GM23248 (cell line): ENCODE results near the gene PNLIPRP1. TPM values are rescaled to one million over a fixed set of nuclear protein-coding genes. Genes with fewer than 3 reads are reported as not detected.

Experiments
- DNase-seq: peaks from one replicate; pipeline ENCODE4 v3.0.0-alpha.2; 2015
- H2AFZ ChIP-seq: fragments of 200-600 bp; sonication (generic); 2 replicates; pipeline ENCODE4 v1.6.1; 2016; ENCODE audit warnings: antibody characterized with exemption
- H3F3A ChIP-seq: fragments of 200-600 bp; sonication (generic); 2 replicates; pipeline ENCODE4 v1.6.1; 2016; ENCODE audit warnings: mild to moderate bottlenecking, antibody characterized with exemption, mixed run types; ENCODE audit not compliant: insufficient read depth
- H3K27ac ChIP-seq: fragments of 200-600 bp; sonication (generic); 2 replicates; pipeline ENCODE4 v1.5.1; 2016; ENCODE audit warnings: mild to moderate bottlenecking
- H3K27me3 ChIP-seq: fragments of 200-600 bp; sonication (generic); replicated peaks from 2 replicates; pipeline ENCODE4 v1.6.1; 2016; ENCODE audit warnings: mild to moderate bottlenecking; ENCODE audit not compliant: insufficient read depth
- H3K36me3 ChIP-seq: fragments of 200-600 bp; sonication (generic); 2 replicates; pipeline ENCODE4 v1.6.1; 2016; ENCODE audit warnings: low read depth, mild to moderate bottlenecking
- H3K4me1 ChIP-seq: fragments of 200-600 bp; sonication (generic); 2 replicates; pipeline ENCODE4 v1.6.1; 2016; ENCODE audit warnings: mild to moderate bottlenecking; ENCODE audit not compliant: insufficient read depth
- H3K4me2 ChIP-seq: fragments of 200-600 bp; sonication (generic); one replicate; pipeline ENCODE4 v1.6.1; 2016; ENCODE audit warnings: mild to moderate bottlenecking; ENCODE audit not compliant: unreplicated experiment
- H3K4me3 ChIP-seq: fragments of 200-600 bp; sonication (generic); 2 replicates; pipeline ENCODE4 v1.5.1; 2016; ENCODE audit warnings: mild to moderate bottlenecking
- H3K79me2 ChIP-seq: fragments of 200-600 bp; sonication (generic); 2 replicates; pipeline ENCODE4 v1.6.1; 2016; ENCODE audit warnings: mild to moderate bottlenecking; ENCODE audit not compliant: insufficient read depth
- H3K9ac ChIP-seq: fragments of 200-600 bp; sonication (generic); 2 replicates; pipeline ENCODE4 v1.6.1; 2016; ENCODE audit warnings: mild to moderate bottlenecking
- H3K9me2 ChIP-seq: fragments of 200-600 bp; sonication (generic); 2 replicates; pipeline ENCODE4 v1.6.1; 2016; ENCODE audit warnings: mixed run types, mild to moderate bottlenecking, moderate library complexity; ENCODE audit not compliant: insufficient read depth
- H3K9me3 ChIP-seq: fragments of 200-600 bp; sonication (generic); one replicate; pipeline ENCODE4 v1.6.1; 2017; ENCODE audit warnings: low read depth
- H4K20me1 ChIP-seq: fragments of 200-600 bp; sonication (generic); 2 replicates; pipeline ENCODE4 v1.6.0; 2016; ENCODE audit not compliant: insufficient read depth
- EZH2 ChIP-seq: fragments of 200-600 bp; sonication (generic); IDR thresholded peaks from 2 replicates; pipeline ENCODE4 v1.6.1; 2018; ENCODE audit warnings: antibody characterized with exemption, mild to moderate bottlenecking; ENCODE audit not compliant: insufficient read depth, poor library complexity, severe bottlenecking
- EZH2phosphoT487 ChIP-seq: fragments of 200-600 bp; sonication (generic); IDR thresholded peaks from 2 replicates; pipeline ENCODE4 v1.6.1; 2018; ENCODE audit warnings: antibody characterized with exemption, moderate library complexity, mild to moderate bottlenecking, low read depth; ENCODE audit not compliant: insufficient read depth
- WGBS, 2 experiments: methylation state at CpG; one replicate each; pipeline ENCODE4 v1.1.6; 2015 to 2017; ENCODE audit warnings: low lambda C conversion rate in 2 of 2, low coverage in 1 of 2; ENCODE audit errors: missing lambda C conversion rate in 2 of 2; 5-methylcytosine and 5-hydroxymethylcytosine counted together
- in situ Hi-C: fragments of 300-500 bp; cut with MboI; formaldehyde crosslinking; loops from 2 replicates; pipeline ENCODE4 v1.15.0; 2020
- polyA plus RNA-seq: library from polyadenylated mRNA; unstranded; fragments of >200 nt; fragmentation: Nextera tagmentation; extraction: Ambion mirVana; gene quantifications from 2 replicates; pipeline ENCODE4 v1.2.1, GENCODE V29; 2016
- total RNA-seq: library from RNA; depleted of rRNA; stranded (reverse); fragments of >200 nt; shearing (Covaris generic); gene quantifications from 2 replicates; pipeline ENCODE4 v1.2.3, GENCODE V29; 2014

The PNLIPRP1 gene
- total and polyA plus RNA-seq, 2 experiments from 2014 or later: not detected

- Histone ChIP-seq H3K27me3 (0 out of 2 replicates have a peak, but pooled peaks cover 6% of the 10 kb centered on the region), H3F3A (no peaks in the 10 kb centered on the region), H3K4me3 (no peak overlapping the region), H2AFZ (no peak overlapping the region), H3K4me2 (no peak overlapping the region), H3K36me3 (no peaks in the 10 kb centered on the region), H3K4me1 (no peaks in the 10 kb centered on the region), H4K20me1 (no peaks in the 10 kb centered on the region), H3K9ac (no peak overlapping the region), H3K9me3 (no peaks in the 10 kb centered on the region), H3K27ac (no peak overlapping the region), H3K9me2 (no peaks in the 10 kb centered on the region), H3K79me2 (no peaks in the 10 kb centered on the region)
- in situ Hi-C loops: no loop called here
- DNase-seq: no peak
- TF ChIP-seq EZH2phosphoT487: no peak
- no peak for TF ChIP-seq EZH2
These were observed 45.6 kb downstream of the PNLIPRP1 start for GRCh38 chr10:116636385-116636784.

GRCh38 chr10:116636976-116637375 is 46.2 kb downstream of the PNLIPRP1 start:
- no peaks in the 10 kb centered on the region for H3K4me1 ChIP-seq
- H3F3A ChIP-seq: no peaks in the 10 kb centered on the region
- in situ Hi-C loops: no loop called here
- H3K36me3 ChIP-seq: no peaks in the 10 kb centered on the region
- H3K27ac ChIP-seq: no peak overlapping the region
- H4K20me1 ChIP-seq: no peaks in the 10 kb centered on the region
- no peak overlapping the region for H3K4me2 ChIP-seq
- H2AFZ ChIP-seq: no peak overlapping the region
- H3K4me3 ChIP-seq: no peak overlapping the region
- H3K9ac ChIP-seq: no peak overlapping the region
- H3K9me2 ChIP-seq: no peaks in the 10 kb centered on the region
- no peaks in the 10 kb centered on the region for H3K9me3 ChIP-seq
- DNase-seq: no peak
- 0 out of 2 replicates have a peak, but pooled peaks cover 6% of the 10 kb centered on the region for H3K27me3 ChIP-seq
- no peaks in the 10 kb centered on the region for H3K79me2 ChIP-seq
- TF ChIP-seq EZH2phosphoT487 (no peak), EZH2 (no peak)
- 7 to 8% methylated on average over 2 of the region's 2 CpGs for WGBS, 2 experiments

- H3K79me2 ChIP-seq: no peaks in the 10 kb centered on the region
- H3K4me1 ChIP-seq: no peaks in the 10 kb centered on the region
- in situ Hi-C loops: no loop called here
- peaks cover 6% of the 10 kb centered on the region; the same call in 1 of the 2 replicates for H3K27me3 ChIP-seq
- H4K20me1 ChIP-seq: no peaks in the 10 kb centered on the region
- no peaks in the 10 kb centered on the region for H3K9me2 ChIP-seq
- H3K27ac ChIP-seq: no peak overlapping the region
- H3K4me2 ChIP-seq: no peak overlapping the region
- TF ChIP-seq EZH2: no peak
- TF ChIP-seq EZH2phosphoT487: no peak
- H3K9ac ChIP-seq: no peak overlapping the region
- H3K4me3 ChIP-seq: no peak overlapping the region
- H3K9me3 ChIP-seq: no peaks in the 10 kb centered on the region
- 0 to 4% methylated on average over 1 of the region's 1 CpG for WGBS, 2 experiments
- H2AFZ ChIP-seq: no peak overlapping the region
- no peak for DNase-seq
- no peaks in the 10 kb centered on the region for H3F3A ChIP-seq
- no peaks in the 10 kb centered on the region for H3K36me3 ChIP-seq
These were observed 47.1 kb downstream of the PNLIPRP1 start for GRCh38 chr10:116637830-116638229.

- no peaks in the 10 kb centered on the region for H3K36me3 ChIP-seq
- H2AFZ ChIP-seq: no peak overlapping the region
- no peak overlapping the region for H3K4me2 ChIP-seq
- 49 to 64% methylated on average over 5 of the region's 5 CpGs for WGBS, 2 experiments
- in situ Hi-C loops: no loop called here
- H3K4me1 ChIP-seq: no peaks in the 10 kb centered on the region
- H4K20me1 ChIP-seq: no peaks in the 10 kb centered on the region
- H3K79me2 ChIP-seq: no peaks in the 10 kb centered on the region
- H3K9me2 ChIP-seq: no peaks in the 10 kb centered on the region
- H3K27ac ChIP-seq: no peak overlapping the region
- no peaks in the 10 kb centered on the region for H3F3A ChIP-seq
- no peak for DNase-seq
- TF ChIP-seq EZH2 (no peak), EZH2phosphoT487 (no peak)
- peaks cover 5% of the 10 kb centered on the region for H3K27me3 ChIP-seq
- H3K4me3 ChIP-seq: no peak overlapping the region
- H3K9me3 ChIP-seq: no peaks in the 10 kb centered on the region
- H3K9ac ChIP-seq: no peak overlapping the region
These were observed 55.7 kb downstream of the PNLIPRP1 start for GRCh38 chr10:116646502-116646901.

GRCh38 chr10:116648903-116649302 is 58.1 kb downstream of the PNLIPRP1 start:
- no peaks in the 10 kb centered on the region for H3K79me2 ChIP-seq
- WGBS, 2 experiments: 48% methylated on average over 8 of the region's 8 CpGs
- H3K9me2 ChIP-seq: no peaks in the 10 kb centered on the region
- peaks cover 5% of the 10 kb centered on the region; the same call in 1 of the 2 replicates for H3K27me3 ChIP-seq
- no peak overlapping the region for H3K9ac ChIP-seq
- no peaks in the 10 kb centered on the region for H3K36me3 ChIP-seq
- no peak overlapping the region for H3K4me2 ChIP-seq
- no peak overlapping the region for H3K27ac ChIP-seq
- in situ Hi-C loops: no loop called here
- no peaks in the 10 kb centered on the region for H3K4me1 ChIP-seq
- H3K4me3 ChIP-seq: no peak overlapping the region
- TF ChIP-seq EZH2 (no peak), EZH2phosphoT487 (no peak)
- H2AFZ ChIP-seq: no peak overlapping the region
- no peak for DNase-seq
- H4K20me1 ChIP-seq: no peaks in the 10 kb centered on the region
- H3K9me3 ChIP-seq: no peaks in the 10 kb centered on the region
- H3F3A ChIP-seq: no peaks in the 10 kb centered on the region
